Ramos (cell line): ENCODE data around the gene PCDH9.
"Not testable (repeated sequence)": the region's sequence is repeated elsewhere in the genome, so short reads cannot be mapped to it uniquely, and the experiment has no call there.

Source experiments
- in situ Hi-C: fragments of 300-500 bp; cut with MboI; formaldehyde crosslinking; loops from one replicate; pipeline ENCODE4 v1.14.3; 2022; ENCODE audit warnings: low sequenced_read_pairs; ENCODE audit not compliant: unreplicated experiment

The PCDH9 gene

DNA sequence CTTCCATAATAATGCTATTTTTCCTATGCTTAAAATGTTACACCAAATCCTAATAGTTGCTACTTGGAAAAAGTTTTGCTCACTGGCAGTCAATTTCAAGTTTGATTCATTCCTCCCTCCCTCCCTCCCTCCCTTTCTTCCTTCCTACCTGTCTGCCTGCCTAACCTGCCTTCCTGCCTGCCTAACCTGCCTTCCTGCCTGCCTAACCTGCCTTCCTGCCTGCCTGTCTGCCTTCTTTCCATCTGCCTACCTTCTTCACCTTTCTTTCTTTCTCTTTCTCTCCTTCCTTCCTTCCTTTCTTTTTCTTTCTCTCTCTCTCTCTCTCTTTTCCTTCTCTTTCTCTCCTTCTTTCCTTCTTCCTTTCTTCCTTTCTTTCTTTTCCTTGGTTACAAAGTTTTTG is 418.7 kb downstream of the PCDH9 start:
- in situ Hi-C loops, result no loop called here

DNA sequence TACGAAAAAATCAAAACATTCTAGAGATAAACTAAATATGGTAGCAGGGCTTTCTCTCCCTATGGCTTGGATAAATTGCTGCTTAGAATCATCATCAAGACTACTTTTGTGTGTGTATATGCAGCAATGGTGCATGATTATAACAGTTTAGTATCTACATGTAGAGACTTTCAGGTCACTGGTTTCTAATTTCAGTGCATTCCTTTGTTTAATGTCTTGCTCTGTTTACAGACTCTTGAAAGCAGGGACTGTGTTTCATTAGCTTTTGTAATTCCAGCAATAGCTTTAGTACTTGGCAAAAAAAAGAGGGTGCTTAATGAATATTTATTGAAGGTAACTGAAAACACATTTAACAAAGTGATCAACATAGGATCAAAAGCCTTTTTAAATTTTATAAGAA is 420.7 kb downstream of the PCDH9 start:
- in situ Hi-C loops, result no loop called here

- in situ Hi-C loops, result no loop called here
Measured at GRCh38 chr13:66807251-66807650, 422.9 kb downstream of the PCDH9 start.

GRCh38 chr13:66805657-66806056 is 424.5 kb downstream of the PCDH9 start:
- in situ Hi-C loops, result no loop called here

GRCh38 chr13:66803808-66804456 is 426.2 kb downstream of the PCDH9 start:
- in situ Hi-C loops, result no loop called here

DNA sequence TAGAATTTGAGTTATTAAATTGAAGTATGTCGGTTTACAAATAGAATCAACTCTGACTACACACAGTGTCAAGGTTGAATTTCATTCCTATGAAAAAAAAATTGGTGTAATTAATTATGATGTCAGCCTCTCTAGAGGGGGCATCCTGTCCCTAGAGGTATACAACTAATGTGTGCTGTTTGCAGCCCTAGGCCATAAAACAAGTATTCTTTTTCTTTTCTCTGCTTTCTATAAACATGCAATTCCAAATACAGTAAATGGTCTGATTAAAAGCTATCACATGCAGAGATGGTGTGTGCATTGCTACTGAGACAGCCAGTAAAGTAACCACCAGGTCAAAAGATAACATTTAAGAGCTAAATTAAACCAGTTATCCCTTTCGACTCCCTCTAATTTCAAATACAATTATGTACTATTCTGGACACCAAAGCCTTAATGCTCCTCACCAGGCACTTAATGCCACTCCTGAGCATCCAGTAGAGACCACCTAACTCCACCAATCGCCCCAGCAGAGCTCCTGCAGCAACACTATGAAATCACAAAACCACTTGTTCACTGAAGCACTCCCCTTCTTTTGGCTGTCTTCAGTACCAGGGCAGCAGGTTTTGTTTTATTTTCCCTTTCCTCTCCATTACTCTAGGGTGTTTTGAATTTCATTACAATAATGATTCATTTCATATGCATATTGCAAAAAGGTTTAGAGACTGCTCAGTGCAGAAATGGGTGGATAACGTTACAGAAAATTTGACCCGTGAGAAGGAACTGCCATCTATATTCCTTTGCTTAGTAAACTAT is 426.9 kb downstream of the PCDH9 start:
- in situ Hi-C loops, result no loop called here

GRCh38 chr13:66795636-66796035 is 434.5 kb downstream of the PCDH9 start:
- in situ Hi-C loops, result no loop called here

GRCh38 chr13:66794340-66795031 is 435.6 kb downstream of the PCDH9 start:
- in situ Hi-C loops, result no loop called here

GRCh38 chr13:66790861-66791260 is 439.3 kb downstream of the PCDH9 start:
- in situ Hi-C loops, result no loop called here

DNA sequence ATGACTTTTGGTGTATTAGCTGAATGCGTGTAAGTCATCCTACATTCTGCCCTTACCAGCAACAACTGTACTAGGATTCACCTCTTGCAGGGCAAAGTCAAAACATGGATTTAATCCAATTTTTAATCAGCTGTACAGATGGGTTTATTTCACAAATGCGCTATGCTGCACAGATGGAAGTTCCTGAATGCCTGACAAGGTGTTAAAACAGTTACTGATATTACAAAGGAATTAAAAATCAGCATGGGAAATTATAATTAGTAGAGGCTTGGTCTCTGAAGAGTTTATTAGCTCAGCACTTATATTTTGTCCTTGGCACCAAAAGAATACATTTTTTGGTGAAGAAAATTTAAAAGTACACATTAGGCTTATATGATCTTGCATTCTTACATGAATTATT is 448.9 kb downstream of the PCDH9 start:
- in situ Hi-C loops, result no loop called here

- in situ Hi-C loops, result no loop called here
Measured at GRCh38 chr13:66780814-66781213, 449.3 kb downstream of the PCDH9 start.

DNA sequence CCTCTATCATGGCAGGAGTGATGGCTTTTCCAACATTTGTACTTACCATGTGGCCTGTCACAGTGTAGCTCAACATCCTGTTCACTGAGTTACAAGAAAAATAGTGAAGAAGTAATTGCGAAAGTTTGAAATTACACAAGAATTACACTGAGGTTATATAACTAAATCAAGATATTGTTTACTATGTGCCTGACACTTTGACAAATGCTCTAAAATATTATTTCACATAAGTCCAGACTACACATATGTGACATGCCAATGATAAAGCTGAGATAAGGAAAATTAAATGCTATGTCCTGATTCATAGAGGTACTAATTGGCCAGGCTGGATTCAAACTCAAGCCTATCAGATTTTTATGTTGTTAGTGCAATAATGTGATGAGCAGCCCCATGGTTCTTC is 451.7 kb downstream of the PCDH9 start:
- in situ Hi-C loops, result no loop called here

GRCh38 chr13:66775196-66775595 is 454.9 kb downstream of the PCDH9 start:
- in situ Hi-C loops, result no loop called here

GRCh38 chr13:66774046-66774445 is 456.1 kb downstream of the PCDH9 start:
- in situ Hi-C loops, result no loop called here

DNA sequence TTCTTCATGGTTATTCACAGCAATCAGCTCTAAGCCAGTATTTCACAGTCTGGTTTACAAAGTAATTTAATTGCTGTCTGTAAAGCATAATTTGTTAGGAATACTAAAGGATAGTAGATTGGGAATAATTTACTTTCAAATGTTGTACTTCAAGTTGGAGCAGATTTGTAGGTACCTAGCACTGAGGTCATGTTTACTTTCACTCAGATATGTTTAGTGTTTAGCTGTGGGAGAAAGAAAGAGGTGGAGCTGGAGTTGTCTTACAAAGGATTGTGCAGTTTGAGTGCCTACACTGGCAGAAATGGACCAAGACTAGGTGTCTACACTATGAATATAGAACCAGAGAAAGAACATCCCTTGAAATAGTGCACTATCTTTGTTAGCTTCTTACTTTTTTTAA is 464.6 kb downstream of the PCDH9 start:
- in situ Hi-C loops, result no loop called here

DNA sequence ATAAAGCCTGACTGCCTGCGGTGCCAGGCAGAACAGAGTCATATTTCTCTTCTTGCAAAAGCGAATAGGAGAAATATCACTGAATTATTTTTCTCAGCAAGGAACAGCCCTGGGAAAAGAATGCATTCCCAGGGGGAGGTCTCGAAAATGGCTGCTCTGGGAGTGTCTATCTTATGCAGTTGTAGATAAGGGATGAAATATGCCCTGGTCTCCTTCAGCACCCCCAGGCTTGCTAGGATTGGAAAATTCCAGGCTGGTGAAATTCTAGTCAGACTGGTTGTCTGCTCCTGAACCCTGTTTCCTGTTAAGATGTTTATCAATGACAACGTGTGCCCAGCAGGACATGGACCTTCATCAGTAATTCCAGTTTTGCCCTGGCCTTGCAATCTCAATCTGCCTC is 469.5 kb downstream of the PCDH9 start:
- in situ Hi-C loops, result not testable (repeated sequence)

GRCh38 chr13:66759919-66760318 is 470.2 kb downstream of the PCDH9 start:
- in situ Hi-C loops, result no loop called here

- in situ Hi-C loops, result no loop called here
Measured at GRCh38 chr13:66751691-66752090, 478.4 kb downstream of the PCDH9 start.

DNA sequence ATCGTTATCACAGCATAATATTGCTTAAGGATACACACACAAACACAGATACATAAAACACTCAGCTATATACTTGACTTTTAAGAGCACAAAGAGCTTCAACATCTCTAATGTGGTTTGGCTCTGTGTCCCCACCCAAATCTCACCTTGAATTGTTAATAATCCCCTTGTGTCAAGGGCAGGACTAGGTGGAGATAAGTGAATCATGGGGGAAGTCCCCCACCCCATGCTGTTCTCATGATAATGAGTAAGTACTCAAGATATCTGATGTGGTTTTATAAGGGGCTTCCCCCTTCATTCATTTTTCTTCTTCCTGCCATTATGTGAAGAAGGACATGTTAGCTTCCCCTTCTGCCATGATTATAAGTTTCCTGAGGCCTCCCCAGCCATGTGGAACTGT is 481.4 kb downstream of the PCDH9 start:
- in situ Hi-C loops, result no loop called here

DNA sequence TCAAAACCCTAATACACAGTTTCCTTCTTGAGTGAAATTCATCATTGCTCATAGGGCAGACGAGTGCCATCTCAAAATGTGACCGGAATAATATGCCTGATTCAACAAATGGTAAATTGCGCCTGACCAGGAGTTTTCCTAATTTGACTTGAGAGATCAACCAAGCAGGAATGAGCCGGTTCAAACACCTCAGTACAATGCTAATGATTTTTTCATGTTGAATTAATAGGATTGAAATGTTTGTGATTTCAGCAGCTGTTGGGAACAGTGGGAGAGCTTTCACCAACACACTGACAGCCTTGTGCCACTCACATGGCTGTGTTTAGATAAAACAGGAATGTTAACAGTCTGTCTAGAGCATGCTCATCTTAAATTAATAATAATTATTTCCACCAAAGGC is 484.8 kb downstream of the PCDH9 start:
- in situ Hi-C loops, result no loop called here

DNA sequence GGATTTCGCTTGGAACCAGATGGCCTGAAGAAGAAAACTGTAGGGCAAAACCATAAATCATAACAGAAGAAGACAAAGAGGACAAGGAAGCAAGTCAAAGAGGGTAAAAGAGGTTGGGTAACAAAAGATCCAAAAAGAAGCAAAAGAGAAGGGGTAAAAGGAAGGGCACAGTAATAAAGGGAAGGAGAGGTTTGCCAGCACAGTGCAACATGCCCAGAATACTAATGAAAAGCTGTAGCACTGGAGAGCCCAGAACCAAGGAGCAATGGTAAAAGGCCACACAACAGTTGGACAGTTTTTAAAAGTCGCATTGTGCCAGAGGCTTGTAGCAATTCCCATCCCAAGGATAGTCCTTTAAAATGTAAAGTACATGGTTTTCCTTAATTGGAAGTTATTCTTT is 506.6 kb downstream of the PCDH9 start:
- in situ Hi-C loops, result no loop called here
